Activated B cell treated with CpG ODN at 0.5 μM for 24 hours (primary cell): ENCODE measurements around the gene RNF130. TPM values are rescaled to one million over a fixed set of nuclear protein-coding genes. Genes with fewer than 3 reads are reported as not detected.

Experiments used
- ATAC-seq: fragments of 200-7000 bp; cut with Tn5 transposase; one replicate; pipeline ENCODE4 v1.10.0; 2021; ENCODE audit warnings: low read depth, mild to moderate bottlenecking, moderate library complexity
- CTCF ChIA-PET: fragments of 350-600 bp; sonication (Branson Sonifier 250); formaldehyde crosslinking; loops from one replicate; lab custom pipeline; 2021; ENCODE audit warnings: antibody characterized with exemption; lab: Charles Lee
- POLR2A ChIA-PET: fragments of 350-600 bp; sonication (Branson Sonifier 250); formaldehyde crosslinking; loops from one replicate; lab custom pipeline; 2021; ENCODE audit warnings: antibody characterized with exemption; lab: Charles Lee
- DNase-seq: peaks from one replicate; pipeline ENCODE4 v3.0.0; 2022
- H3K27ac Mint-ChIP-seq: one replicate; pipeline ENCODE4 v1.8.0; 2020; ENCODE audit warnings: mixed read lengths
- H3K27me3 Mint-ChIP-seq: one replicate; pipeline ENCODE4 v1.8.0; 2021; ENCODE audit warnings: mixed read lengths
- H3K36me3 Mint-ChIP-seq: one replicate; pipeline ENCODE4 v1.8.0; 2021; ENCODE audit warnings: low read depth, mixed read lengths
- H3K4me1 Mint-ChIP-seq: one replicate; pipeline ENCODE4 v1.8.0; 2021; ENCODE audit warnings: mixed read lengths
- H3K4me3 Mint-ChIP-seq: one replicate; pipeline ENCODE4 v1.8.0; 2020; ENCODE audit warnings: mild to moderate bottlenecking, mixed read lengths
- H3K9me3 Mint-ChIP-seq: one replicate; pipeline ENCODE4 v1.8.0; 2020; ENCODE audit warnings: mixed read lengths
- CTCF ChIP-seq: fragments of 200-600 bp; IDR thresholded peaks from one replicate; pipeline ENCODE4 v1.8.0; 2022; ENCODE audit warnings: antibody characterized with exemption, mild to moderate bottlenecking
- intact Hi-C: fragments of 100-400 bp; cut with micrococcal nuclease; formaldehyde crosslinking; loops from one replicate; pipeline ENCODE4 v1.15.1; 2024
- total RNA-seq: library from RNA; stranded (reverse); gene quantifications from 2 replicates; pipeline ENCODE4 v1.2.3, GENCODE V29; 2022

The RNF130 gene
- total RNA-seq, 1 donor from 2014 or later, result 18.5 TPM

GRCh38 chr5:180012316-180012715 is 59.2 kb downstream of the RNF130 start:
- DNase-seq (no peak), ATAC-seq (no peak)
- H3K27me3 Mint-ChIP-seq, result no peaks in the 10 kb centered on the region
- no peaks in the 10 kb centered on the region for H3K4me1 Mint-ChIP-seq
- POLR2A ChIA-PET, result no interaction called here
- no peak overlapping the region for H3K27ac Mint-ChIP-seq
- CTCF ChIA-PET, result no interaction called here
- TF ChIP-seq CTCF, result no peak
- no peak overlapping the region for H3K4me3 Mint-ChIP-seq
- intact Hi-C loops, result no loop called here
- H3K9me3 Mint-ChIP-seq, result no peaks in the 10 kb centered on the region
- peaks cover 10% of the 10 kb centered on the region for H3K36me3 Mint-ChIP-seq

GRCh38 chr5:180010636-180011035 is 60.9 kb downstream of the RNF130 start:
- CTCF ChIA-PET, result no interaction called here
- POLR2A ChIA-PET, result no interaction called here
- TF ChIP-seq CTCF, result no peak
- DNase-seq (no peak), ATAC-seq (no peak)
- no peaks in the 10 kb centered on the region for H3K4me1 Mint-ChIP-seq
- no peaks in the 10 kb centered on the region for H3K9me3 Mint-ChIP-seq
- no peaks in the 10 kb centered on the region for H3K27me3 Mint-ChIP-seq
- peaks cover 10% of the 10 kb centered on the region for H3K36me3 Mint-ChIP-seq
- intact Hi-C loops, result no loop called here
- H3K27ac Mint-ChIP-seq, result no peak overlapping the region
- H3K4me3 Mint-ChIP-seq, result no peak overlapping the region

- Mint-ChIP-seq H3K27ac (no peak overlapping the region), H3K36me3 (peaks cover 10% of the 10 kb centered on the region), H3K4me3 (no peak overlapping the region), H3K9me3 (no peaks in the 10 kb centered on the region), H3K27me3 (no peaks in the 10 kb centered on the region), H3K4me1 (no peaks in the 10 kb centered on the region)
- ATAC-seq (no peak), DNase-seq (no peak)
- ChIA-PET CTCF (no interaction called here), POLR2A (no interaction called here)
- intact Hi-C loops, result no loop called here
- no peak for TF ChIP-seq CTCF
Observed at GRCh38 chr5:180009581-180009980, 62.0 kb downstream of the RNF130 start.

GRCh38 chr5:180008433-180008832 is 63.1 kb downstream of the RNF130 start:
- peaks cover 10% of the 10 kb centered on the region for H3K36me3 Mint-ChIP-seq
- no peaks in the 10 kb centered on the region for H3K4me1 Mint-ChIP-seq
- H3K4me3 Mint-ChIP-seq, result no peak overlapping the region
- no peaks in the 10 kb centered on the region for H3K9me3 Mint-ChIP-seq
- POLR2A ChIA-PET, result no interaction called here
- intact Hi-C loops, result no loop called here
- ATAC-seq (no peak), DNase-seq (no peak)
- CTCF ChIA-PET, result no interaction called here
- TF ChIP-seq CTCF, result no peak
- H3K27me3 Mint-ChIP-seq, result no peaks in the 10 kb centered on the region
- H3K27ac Mint-ChIP-seq, result no peak overlapping the region

GRCh38 chr5:180007582-180007981 is 64.0 kb downstream of the RNF130 start:
- ChIA-PET CTCF (no interaction called here), POLR2A (no interaction called here)
- Mint-ChIP-seq H3K9me3 (no peaks in the 10 kb centered on the region), H3K27ac (no peak overlapping the region), H3K36me3 (peaks cover 9% of the 10 kb centered on the region), H3K27me3 (no peaks in the 10 kb centered on the region), H3K4me1 (no peaks in the 10 kb centered on the region), H3K4me3 (no peak overlapping the region)
- intact Hi-C loops, result no loop called here
- no peak for TF ChIP-seq CTCF
- ATAC-seq, result no peak
- DNase-seq, result no peak
